ENCODE results near the gene NMNAT3.

- no peak for TF ChIP-seq CTCF (IDR thresholded peaks at IDR 0.05; ENCODE audit: insufficient read depth, low read length, poor library complexity, severe bottlenecking)
- TF ChIP-seq EZH2phosphoT487 (conservative IDR thresholded peaks at IDR 0.05; ENCODE audit: low read length), result no peak
These were observed 158.6 kb downstream of the NMNAT3 start for GRCh38 chr3:139518926-139519842.

Data from SU-DHL-6 (cell line).